K562 (cell line): Measurements from ENCODE around the gene UNC45A. TPM values are rescaled to one million over a fixed set of nuclear protein-coding genes. Genes with fewer than 3 reads are reported as not detected.

Source experiments
- CBFA2T3 ChIP-seq: fragments of 450-650 bp; IDR thresholded peaks from 2 replicates; pipeline ENCODE4 v1.6.1; 2017
- CBX5 ChIP-seq: IDR thresholded peaks from 2 replicates; pipeline ENCODE4 v1.6.1; 2014; ENCODE audit warnings: low read depth, borderline replicate concordance
- FOXP1 ChIP-seq: sonication (generic); formaldehyde crosslinking; IDR thresholded peaks from 2 replicates; pipeline ENCODE4 v1.8.0; 2022; ENCODE audit warnings: mild to moderate bottlenecking, missing genetic modification reagents
- FUS ChIP-seq: fragments of 200-400 bp; formaldehyde crosslinking; optimal IDR thresholded peaks from 2 replicates; pipeline ENCODE3; 2017; ENCODE audit warnings: low read depth, low read length
- KAT2B ChIP-seq: IDR thresholded peaks from one replicate; pipeline ENCODE4 v1.6.1; 2012; ENCODE audit warnings: low read depth, mild to moderate bottlenecking, control low read depth, inconsistent platforms, low read length, moderate library complexity
- NFATC3 ChIP-seq: fragments of 450-650 bp; IDR thresholded peaks from 2 replicates; pipeline ENCODE4 v1.6.1; 2017; ENCODE audit warnings: mild to moderate bottlenecking
- ZNF12 ChIP-seq: sonication (generic); formaldehyde crosslinking; IDR thresholded peaks from 2 replicates; pipeline ENCODE4 v1.4.0; 2020; ENCODE audit warnings: mild to moderate bottlenecking, missing genetic modification reagents
- ZNF121 ChIP-seq: sonication (generic); formaldehyde crosslinking; conservative IDR thresholded peaks from 2 replicates; pipeline ENCODE4 v1.8.0; 2022; ENCODE audit warnings: missing genetic modification reagents
- ZNF224 ChIP-seq: sonication (generic); formaldehyde crosslinking; IDR thresholded peaks from 2 replicates; pipeline ENCODE4 v1.8.0; 2022; ENCODE audit warnings: mild to moderate bottlenecking, missing genetic modification reagents
- ZNF589 ChIP-seq: fragments of 200-800 bp; sonication (Bioruptor generic); IDR thresholded peaks from 2 replicates; pipeline ENCODE4 v1.6.1; 2016; ENCODE audit warnings: low read depth, missing genetic modification characterization, missing compliant biosample characterization
- polyA plus RNA-seq, 8 experiments: library from polyadenylated mRNA; depleted of rRNA in 4 of 8; stranded (reverse) in 5 of 8; unstranded in 3 of 8; fragments of >200 nt; fragmentation: Nextera tagmentation in 2 of 8; fragmentation: Illumina TruSeq in 1 of 8; extraction: Ambion mirVana in 2 of 8; extraction: Trizol in 1 of 8; gene quantifications; 2 replicates each; pipeline versions ENCODE4 v1.2.1 to v1.2.3, GENCODE V29; 2011 to 2014; ENCODE audit warnings: inconsistent platforms in 1 of 8, missing spikeins in 1 of 8
- total RNA-seq, 7 experiments: library from RNA; depleted of rRNA in 6 of 7; stranded (reverse); fragments of >200 nt in 6 of 7; fragmentation: Illumina TruSeq in 2 of 7; extraction: Trizol in 2 of 7; gene quantifications; 2 replicates each; pipeline versions ENCODE4 v1.2.1 to v1.2.3, GENCODE V29; 2011 to 2021; ENCODE audit warnings: low replicate concordance in 1 of 7
- TF ChIP-seq, protein P1 (sequence below), 3 experiments: fragments of 200-800 bp in 1 of 3; sonication (Bioruptor generic) in 1 of 3; sonication (generic) in 1 of 3; formaldehyde crosslinking in 1 of 3; IDR thresholded peaks; 2 replicates each; pipeline versions ENCODE4 v1.6.1 to v1.8.0; 2016 to 2022; ENCODE audit warnings: mild to moderate bottlenecking in 2 of 3, missing compliant biosample characterization in 2 of 3, missing genetic modification characterization in 2 of 3, missing genetic modification reagents in 1 of 3
- TF ChIP-seq, protein P2 (sequence below): fragments of 250-450 bp; sonication (Bioruptor Pico); IDR thresholded peaks from 2 replicates; pipeline ENCODE4 v1.4.0; 2020; ENCODE audit warnings: mild to moderate bottlenecking, moderate library complexity
- TF ChIP-seq, protein P3 (sequence below): sonication (generic); formaldehyde crosslinking; IDR thresholded peaks from 2 replicates; pipeline ENCODE4 v1.8.0; 2022; ENCODE audit warnings: missing genetic modification reagents, mild to moderate bottlenecking, borderline replicate concordance
- TF ChIP-seq, protein P4 (sequence below): sonication (generic); formaldehyde crosslinking; IDR thresholded peaks from 2 replicates; pipeline ENCODE4 v1.8.0; 2022; ENCODE audit warnings: mild to moderate bottlenecking, low read depth, missing genetic modification reagents
- TF ChIP-seq, protein P5 (sequence below), 2 experiments: IDR thresholded peaks; 2 replicates each; pipeline ENCODE4 v1.6.1; 2011; ENCODE audit warnings: borderline replicate concordance in 1 of 2, control low read depth in 1 of 2, low read depth in 1 of 2, low read length in 1 of 2, mild to moderate bottlenecking in 1 of 2, mixed read lengths in 1 of 2, moderate library complexity in 1 of 2; ENCODE audit not compliant: insufficient read depth in 1 of 2, insufficient read length in 1 of 2, poor library complexity in 1 of 2, severe bottlenecking in 1 of 2; ENCODE audit errors: extremely low read depth in 1 of 2
- TF ChIP-seq, protein P6 (sequence below): fragments of 200-400 bp; formaldehyde crosslinking; IDR thresholded peaks from 2 replicates; pipeline ENCODE4 v1.6.1; 2017; ENCODE audit warnings: mild to moderate bottlenecking, low read depth, low read length, moderate library complexity

The UNC45A gene
- total and polyA plus RNA-seq, 9 of the 15 experiments (the other 6 are each of a cell fraction or from before 2014, with no cell fraction given), result 22.4 to 79.3 (median 43.7) TPM

DNA sequence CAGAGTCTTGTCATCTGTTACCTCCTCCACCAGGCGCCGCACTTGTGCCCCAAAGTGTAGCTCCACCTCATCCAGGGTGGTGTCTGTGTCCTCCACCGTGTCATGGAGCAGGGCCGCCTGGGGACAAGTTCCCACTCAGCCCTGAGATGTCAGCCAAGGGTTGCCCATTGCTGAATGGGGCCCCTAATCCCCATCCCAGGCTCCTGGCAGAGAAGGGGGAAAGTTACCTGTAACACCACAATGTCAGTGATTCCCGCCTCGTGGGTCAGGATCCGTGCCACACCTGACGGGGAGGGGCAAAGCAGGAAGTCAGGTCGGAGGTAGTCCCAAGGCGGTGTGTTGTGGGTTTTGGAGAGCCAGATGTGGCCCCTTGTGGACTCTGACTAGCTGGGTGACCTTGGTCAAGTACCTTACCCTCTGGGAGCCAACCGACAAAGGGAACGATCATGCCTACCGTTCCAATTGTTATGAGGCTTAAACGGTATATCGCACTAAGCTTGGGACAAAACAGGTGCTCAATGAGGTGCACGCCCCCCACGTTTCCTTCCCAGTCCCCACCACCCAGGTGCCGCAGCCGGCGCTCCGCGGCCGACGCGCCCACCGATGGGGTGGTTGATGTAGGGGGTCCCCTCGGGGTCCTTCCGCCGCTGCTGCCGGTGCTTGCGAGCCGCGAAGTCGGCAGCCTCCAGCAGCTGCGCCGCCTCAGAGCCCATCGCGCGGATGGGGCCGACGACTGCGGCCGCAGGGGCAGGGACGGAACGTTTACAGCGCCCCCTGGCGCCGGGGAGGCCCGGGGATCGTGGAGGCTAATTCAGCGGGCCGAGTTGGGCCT, 3.0 kb upstream of the UNC45A start, which contains the start of gene HDDC3 (continued):
- TF ChIP-seq, protein P1, sequence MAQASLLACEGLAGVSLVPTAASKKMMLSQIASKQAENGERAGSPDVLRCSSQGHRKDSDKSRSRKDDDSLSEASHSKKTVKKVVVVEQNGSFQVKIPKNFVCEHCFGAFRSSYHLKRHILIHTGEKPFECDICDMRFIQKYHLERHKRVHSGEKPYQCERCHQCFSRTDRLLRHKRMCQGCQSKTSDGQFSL (CRISPR knock-in tag; IDR thresholded peaks at IDR 0.05), result peak; percentile 67; the same call in 1 of the 2 replicates
- TF ChIP-seq, protein P1 (tag; IDR thresholded peaks at IDR 0.05), result no peak
- peak; percentile 28 for TF ChIP-seq FUS
- no peak; the same call in 1 of the 2 replicates for TF ChIP-seq CBFA2T3
- TF ChIP-seq, protein P2, sequence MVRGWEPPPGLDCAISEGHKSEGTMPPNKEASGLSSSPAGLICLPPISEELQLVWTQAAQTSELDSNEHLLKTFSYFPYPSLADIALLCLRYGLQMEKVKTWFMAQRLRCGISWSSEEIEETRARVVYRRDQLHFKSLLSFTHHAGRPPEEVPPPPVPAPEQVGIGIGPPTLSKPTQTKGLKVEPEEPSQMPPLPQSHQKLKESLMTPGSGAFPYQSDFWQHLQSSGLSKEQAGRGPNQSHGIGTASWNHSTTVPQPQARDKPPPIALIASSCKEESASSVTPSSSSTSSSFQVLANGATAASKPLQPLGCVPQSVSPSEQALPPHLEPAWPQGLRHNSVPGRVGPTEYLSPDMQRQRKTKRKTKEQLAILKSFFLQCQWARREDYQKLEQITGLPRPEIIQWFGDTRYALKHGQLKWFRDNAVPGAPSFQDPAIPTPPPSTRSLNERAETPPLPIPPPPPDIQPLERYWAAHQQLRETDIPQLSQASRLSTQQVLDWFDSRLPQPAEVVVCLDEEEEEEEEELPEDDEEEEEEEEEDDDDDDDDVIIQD (CRISPR knock-in tag), result no peak
- peak; percentile 53 for TF ChIP-seq KAT2B
- TF ChIP-seq ZNF121, result no peak
- TF ChIP-seq FOXP1 (CRISPR knock-in tag), result no peak
- no peak for TF ChIP-seq ZNF224 (CRISPR knock-in tag)
- TF ChIP-seq, protein P3, sequence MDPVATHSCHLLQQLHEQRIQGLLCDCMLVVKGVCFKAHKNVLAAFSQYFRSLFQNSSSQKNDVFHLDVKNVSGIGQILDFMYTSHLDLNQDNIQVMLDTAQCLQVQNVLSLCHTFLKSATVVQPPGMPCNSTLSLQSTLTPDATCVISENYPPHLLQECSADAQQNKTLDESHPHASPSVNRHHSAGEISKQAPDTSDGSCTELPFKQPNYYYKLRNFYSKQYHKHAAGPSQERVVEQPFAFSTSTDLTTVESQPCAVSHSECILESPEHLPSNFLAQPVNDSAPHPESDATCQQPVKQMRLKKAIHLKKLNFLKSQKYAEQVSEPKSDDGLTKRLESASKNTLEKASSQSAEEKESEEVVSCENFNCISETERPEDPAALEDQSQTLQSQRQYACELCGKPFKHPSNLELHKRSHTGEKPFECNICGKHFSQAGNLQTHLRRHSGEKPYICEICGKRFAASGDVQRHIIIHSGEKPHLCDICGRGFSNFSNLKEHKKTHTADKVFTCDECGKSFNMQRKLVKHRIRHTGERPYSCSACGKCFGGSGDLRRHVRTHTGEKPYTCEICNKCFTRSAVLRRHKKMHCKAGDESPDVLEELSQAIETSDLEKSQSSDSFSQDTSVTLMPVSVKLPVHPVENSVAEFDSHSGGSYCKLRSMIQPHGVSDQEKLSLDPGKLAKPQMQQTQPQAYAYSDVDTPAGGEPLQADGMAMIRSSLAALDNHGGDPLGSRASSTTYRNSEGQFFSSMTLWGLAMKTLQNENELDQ (CRISPR knock-in tag), result no peak
- TF ChIP-seq ZNF589 (CRISPR knock-in tag), result 0 out of 2 replicates have a peak, but pooled peaks have one; percentile 17
- TF ChIP-seq, protein P4, sequence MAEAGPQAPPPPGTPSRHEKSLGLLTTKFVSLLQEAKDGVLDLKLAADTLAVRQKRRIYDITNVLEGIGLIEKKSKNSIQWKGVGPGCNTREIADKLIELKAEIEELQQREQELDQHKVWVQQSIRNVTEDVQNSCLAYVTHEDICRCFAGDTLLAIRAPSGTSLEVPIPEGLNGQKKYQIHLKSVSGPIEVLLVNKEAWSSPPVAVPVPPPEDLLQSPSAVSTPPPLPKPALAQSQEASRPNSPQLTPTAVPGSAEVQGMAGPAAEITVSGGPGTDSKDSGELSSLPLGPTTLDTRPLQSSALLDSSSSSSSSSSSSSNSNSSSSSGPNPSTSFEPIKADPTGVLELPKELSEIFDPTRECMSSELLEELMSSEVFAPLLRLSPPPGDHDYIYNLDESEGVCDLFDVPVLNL, result no peak
- TF ChIP-seq, protein P5, sequence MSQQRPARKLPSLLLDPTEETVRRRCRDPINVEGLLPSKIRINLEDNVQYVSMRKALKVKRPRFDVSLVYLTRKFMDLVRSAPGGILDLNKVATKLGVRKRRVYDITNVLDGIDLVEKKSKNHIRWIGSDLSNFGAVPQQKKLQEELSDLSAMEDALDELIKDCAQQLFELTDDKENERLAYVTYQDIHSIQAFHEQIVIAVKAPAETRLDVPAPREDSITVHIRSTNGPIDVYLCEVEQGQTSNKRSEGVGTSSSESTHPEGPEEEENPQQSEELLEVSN (IDR thresholded peaks at IDR 0.05; ENCODE audit: borderline replicate concordance in 1 of 2, extremely low read depth in 1 of 2, insufficient read depth in 1 of 2, insufficient read length in 1 of 2, low read depth in 1 of 2, low read length in 1 of 2, poor library complexity in 1 of 2, severe bottlenecking in 1 of 2), result peak in 1 of 2 experiments; percentile 72
- TF ChIP-seq, protein P6, sequence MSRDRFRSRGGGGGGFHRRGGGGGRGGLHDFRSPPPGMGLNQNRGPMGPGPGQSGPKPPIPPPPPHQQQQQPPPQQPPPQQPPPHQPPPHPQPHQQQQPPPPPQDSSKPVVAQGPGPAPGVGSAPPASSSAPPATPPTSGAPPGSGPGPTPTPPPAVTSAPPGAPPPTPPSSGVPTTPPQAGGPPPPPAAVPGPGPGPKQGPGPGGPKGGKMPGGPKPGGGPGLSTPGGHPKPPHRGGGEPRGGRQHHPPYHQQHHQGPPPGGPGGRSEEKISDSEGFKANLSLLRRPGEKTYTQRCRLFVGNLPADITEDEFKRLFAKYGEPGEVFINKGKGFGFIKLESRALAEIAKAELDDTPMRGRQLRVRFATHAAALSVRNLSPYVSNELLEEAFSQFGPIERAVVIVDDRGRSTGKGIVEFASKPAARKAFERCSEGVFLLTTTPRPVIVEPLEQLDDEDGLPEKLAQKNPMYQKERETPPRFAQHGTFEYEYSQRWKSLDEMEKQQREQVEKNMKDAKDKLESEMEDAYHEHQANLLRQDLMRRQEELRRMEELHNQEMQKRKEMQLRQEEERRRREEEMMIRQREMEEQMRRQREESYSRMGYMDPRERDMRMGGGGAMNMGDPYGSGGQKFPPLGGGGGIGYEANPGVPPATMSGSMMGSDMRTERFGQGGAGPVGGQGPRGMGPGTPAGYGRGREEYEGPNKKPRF, result no peak
- TF ChIP-seq NFATC3, result no peak
- no peak for TF ChIP-seq CBX5
- TF ChIP-seq ZNF12 (CRISPR knock-in tag), result no peak
